Ovary (tissue), 3 donors: Measurements from ENCODE around the gene C6orf47.

Source experiments
- POLR2A ChIP-seq: fragments of 450-650 bp; IDR thresholded peaks from one replicate; pipeline ENCODE4 v1.6.1; 2017; ENCODE audit warnings: antibody characterized with exemption, mild to moderate bottlenecking, moderate library complexity
- TF ChIP-seq, protein P1 (sequence below), 3 donors: fragments of 450-650 bp in 2 of 3; fragments of 200-600 bp in 1 of 3; IDR thresholded peaks; one replicate each; pipeline versions ENCODE4 v1.5.1 to v1.8.0; 2016 to 2022; ENCODE audit warnings: antibody characterized with exemption in 3 of 3, mild to moderate bottlenecking in 1 of 3
- donor health status: DM: no; HTN: no; CAD: no.

- TF ChIP-seq POLR2A = no peak
- TF ChIP-seq, protein P1, sequence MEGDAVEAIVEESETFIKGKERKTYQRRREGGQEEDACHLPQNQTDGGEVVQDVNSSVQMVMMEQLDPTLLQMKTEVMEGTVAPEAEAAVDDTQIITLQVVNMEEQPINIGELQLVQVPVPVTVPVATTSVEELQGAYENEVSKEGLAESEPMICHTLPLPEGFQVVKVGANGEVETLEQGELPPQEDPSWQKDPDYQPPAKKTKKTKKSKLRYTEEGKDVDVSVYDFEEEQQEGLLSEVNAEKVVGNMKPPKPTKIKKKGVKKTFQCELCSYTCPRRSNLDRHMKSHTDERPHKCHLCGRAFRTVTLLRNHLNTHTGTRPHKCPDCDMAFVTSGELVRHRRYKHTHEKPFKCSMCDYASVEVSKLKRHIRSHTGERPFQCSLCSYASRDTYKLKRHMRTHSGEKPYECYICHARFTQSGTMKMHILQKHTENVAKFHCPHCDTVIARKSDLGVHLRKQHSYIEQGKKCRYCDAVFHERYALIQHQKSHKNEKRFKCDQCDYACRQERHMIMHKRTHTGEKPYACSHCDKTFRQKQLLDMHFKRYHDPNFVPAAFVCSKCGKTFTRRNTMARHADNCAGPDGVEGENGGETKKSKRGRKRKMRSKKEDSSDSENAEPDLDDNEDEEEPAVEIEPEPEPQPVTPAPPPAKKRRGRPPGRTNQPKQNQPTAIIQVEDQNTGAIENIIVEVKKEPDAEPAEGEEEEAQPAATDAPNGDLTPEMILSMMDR (IDR thresholded peaks at IDR 0.05) = no peak
Measured at GRCh38 chr6:31621991-31622390, 38.6 kb downstream of the C6orf47 start.
